HepG2 (cell line): ENCODE data around the gene GPSM1. TPM values are rescaled to one million over a fixed set of nuclear protein-coding genes. Genes with fewer than 3 reads are reported as not detected.

Experiments
- CBX2 ChIP-seq, 2 experiments: fragments of 200-600 bp in 1 of 2; sonication (generic); formaldehyde crosslinking in 1 of 2; IDR thresholded peaks; 2 replicates each; pipeline versions ENCODE4 v1.7.0 to v1.8.1; 2018 to 2022; ENCODE audit warnings: low read depth in 2 of 2, low read length in 1 of 2, mild to moderate bottlenecking in 1 of 2, missing genetic modification reagents in 1 of 2
- DZIP1 ChIP-seq: sonication (generic); formaldehyde crosslinking; IDR thresholded peaks from 2 replicates; pipeline ENCODE4 v1.5.0; 2020; ENCODE audit warnings: mild to moderate bottlenecking, missing genetic modification reagents
- ELF1 ChIP-seq: sonication (generic); formaldehyde crosslinking; IDR thresholded peaks from 2 replicates; pipeline ENCODE4 v1.4.0; 2020; ENCODE audit warnings: missing genetic modification reagents
- NR0B2 ChIP-seq: sonication (generic); formaldehyde crosslinking; IDR thresholded peaks from 2 replicates; pipeline ENCODE4 v1.4.0; 2020; ENCODE audit warnings: mild to moderate bottlenecking, missing genetic modification reagents
- POLR2AphosphoS5 ChIP-seq: IDR thresholded peaks from 2 replicates; pipeline ENCODE4 v1.6.1; 2012; ENCODE audit warnings: low read depth, low read length
- ZNF260 ChIP-seq: sonication (generic); formaldehyde crosslinking; IDR thresholded peaks from 2 replicates; pipeline ENCODE4 v1.4.0; 2020; ENCODE audit warnings: missing genetic modification reagents, low read depth, mild to moderate bottlenecking, borderline replicate concordance
- polyA plus RNA-seq, 8 experiments: library from polyadenylated mRNA; depleted of rRNA in 3 of 8; stranded (reverse) in 7 of 8; unstranded in 1 of 8; fragments of >200 nt; fragmentation: Illumina TruSeq in 4 of 8; extraction: Trizol in 4 of 8; gene quantifications; 2 replicates each; pipeline versions ENCODE4 v1.2.1 to v1.2.3, GENCODE V29; 2011 to 2016; ENCODE audit warnings: low read depth in 4 of 8, missing spikeins in 1 of 8, mixed read lengths in 1 of 8; ENCODE audit not compliant: insufficient read depth in 1 of 8
- total RNA-seq, 5 experiments: library from RNA; depleted of rRNA; stranded (reverse); fragments of >200 nt; fragmentation: Illumina TruSeq; extraction: Trizol; gene quantifications; 2 replicates each; pipeline ENCODE4 v1.2.3, GENCODE V29; 2016; ENCODE audit warnings: low read depth in 1 of 5
- TF ChIP-seq, protein P1 (sequence below): sonication (generic); formaldehyde crosslinking; IDR thresholded peaks from 2 replicates; pipeline ENCODE4 v1.4.0; 2020; ENCODE audit warnings: missing genetic modification reagents, borderline replicate concordance
- TF ChIP-seq, protein P2 (sequence below), 2 experiments: fragments of 450-650 bp in 1 of 2; sonication (generic) in 1 of 2; formaldehyde crosslinking in 1 of 2; IDR thresholded peaks; 2 replicates each; pipeline versions ENCODE4 v1.6.1 to v1.8.0; 2016 to 2022; ENCODE audit warnings: antibody characterized with exemption in 1 of 2, mild to moderate bottlenecking in 1 of 2, missing genetic modification reagents in 1 of 2

The GPSM1 gene
- total and polyA plus RNA-seq, 2 of the 13 experiments (the other 11 are each of a cell fraction or from before 2014, with no cell fraction given): 1.0 to 2.4 TPM

DNA sequence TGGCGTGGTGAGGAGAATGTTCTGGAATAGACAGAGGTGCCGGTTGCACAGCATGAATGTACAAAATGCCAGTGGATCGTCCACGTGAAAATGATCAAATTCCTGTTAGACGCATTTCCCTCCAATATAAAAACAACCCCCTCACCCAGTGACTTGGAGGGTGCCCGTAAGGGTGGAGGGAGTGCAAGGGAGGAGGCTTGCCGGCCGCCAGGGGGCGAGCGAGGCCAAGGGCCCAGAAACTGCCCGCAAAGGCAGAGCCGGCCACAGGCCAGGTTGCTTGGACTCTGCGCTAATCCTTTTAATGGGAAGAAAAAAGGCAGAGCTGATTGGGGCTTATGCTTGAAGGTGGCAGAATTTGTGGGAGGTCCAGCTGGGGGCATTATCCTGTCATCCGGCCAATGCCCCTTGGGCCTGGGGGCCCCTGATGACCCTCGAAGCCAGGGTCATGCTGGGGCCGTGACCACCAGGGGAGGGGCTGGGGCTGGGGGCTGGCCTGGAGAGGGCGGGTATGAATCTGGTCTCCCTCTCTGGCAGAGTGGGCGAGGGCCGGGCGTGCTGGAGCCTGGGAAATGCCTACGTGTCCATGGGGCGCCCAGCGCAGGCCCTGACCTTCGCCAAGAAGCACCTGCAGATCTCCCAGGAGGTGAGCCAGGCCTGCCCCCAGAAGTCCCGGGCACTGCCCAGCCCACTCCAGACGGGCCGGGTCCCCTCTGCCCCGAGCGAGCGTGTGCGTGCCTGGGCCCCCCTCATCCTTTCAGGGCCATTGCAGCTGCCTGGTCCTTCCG, 12.0 kb downstream of the GPSM1 start (continued):
- TF ChIP-seq DZIP1 (CRISPR knock-in tag) (no peak), CBX2 (IDR thresholded peaks at IDR 0.05; ENCODE audit: low read depth, low read length) (no peak), CBX2 (CRISPR knock-in tag; IDR thresholded peaks at IDR 0.05; ENCODE audit: low read depth) (no peak), ZNF260 (CRISPR knock-in tag) (no peak), NR0B2 (CRISPR knock-in tag) (0 out of 2 replicates have a peak, but pooled peaks have one; percentile 29), ELF1 (CRISPR knock-in tag) (0 out of 2 replicates have a peak, but pooled peaks have one; percentile 49), POLR2AphosphoS5 (no peak)
- TF ChIP-seq, protein P1, sequence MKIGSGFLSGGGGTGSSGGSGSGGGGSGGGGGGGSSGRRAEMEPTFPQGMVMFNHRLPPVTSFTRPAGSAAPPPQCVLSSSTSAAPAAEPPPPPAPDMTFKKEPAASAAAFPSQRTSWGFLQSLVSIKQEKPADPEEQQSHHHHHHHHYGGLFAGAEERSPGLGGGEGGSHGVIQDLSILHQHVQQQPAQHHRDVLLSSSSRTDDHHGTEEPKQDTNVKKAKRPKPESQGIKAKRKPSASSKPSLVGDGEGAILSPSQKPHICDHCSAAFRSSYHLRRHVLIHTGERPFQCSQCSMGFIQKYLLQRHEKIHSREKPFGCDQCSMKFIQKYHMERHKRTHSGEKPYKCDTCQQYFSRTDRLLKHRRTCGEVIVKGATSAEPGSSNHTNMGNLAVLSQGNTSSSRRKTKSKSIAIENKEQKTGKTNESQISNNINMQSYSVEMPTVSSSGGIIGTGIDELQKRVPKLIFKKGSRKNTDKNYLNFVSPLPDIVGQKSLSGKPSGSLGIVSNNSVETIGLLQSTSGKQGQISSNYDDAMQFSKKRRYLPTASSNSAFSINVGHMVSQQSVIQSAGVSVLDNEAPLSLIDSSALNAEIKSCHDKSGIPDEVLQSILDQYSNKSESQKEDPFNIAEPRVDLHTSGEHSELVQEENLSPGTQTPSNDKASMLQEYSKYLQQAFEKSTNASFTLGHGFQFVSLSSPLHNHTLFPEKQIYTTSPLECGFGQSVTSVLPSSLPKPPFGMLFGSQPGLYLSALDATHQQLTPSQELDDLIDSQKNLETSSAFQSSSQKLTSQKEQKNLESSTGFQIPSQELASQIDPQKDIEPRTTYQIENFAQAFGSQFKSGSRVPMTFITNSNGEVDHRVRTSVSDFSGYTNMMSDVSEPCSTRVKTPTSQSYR (CRISPR knock-in tag): no peak
- TF ChIP-seq, protein P2, sequence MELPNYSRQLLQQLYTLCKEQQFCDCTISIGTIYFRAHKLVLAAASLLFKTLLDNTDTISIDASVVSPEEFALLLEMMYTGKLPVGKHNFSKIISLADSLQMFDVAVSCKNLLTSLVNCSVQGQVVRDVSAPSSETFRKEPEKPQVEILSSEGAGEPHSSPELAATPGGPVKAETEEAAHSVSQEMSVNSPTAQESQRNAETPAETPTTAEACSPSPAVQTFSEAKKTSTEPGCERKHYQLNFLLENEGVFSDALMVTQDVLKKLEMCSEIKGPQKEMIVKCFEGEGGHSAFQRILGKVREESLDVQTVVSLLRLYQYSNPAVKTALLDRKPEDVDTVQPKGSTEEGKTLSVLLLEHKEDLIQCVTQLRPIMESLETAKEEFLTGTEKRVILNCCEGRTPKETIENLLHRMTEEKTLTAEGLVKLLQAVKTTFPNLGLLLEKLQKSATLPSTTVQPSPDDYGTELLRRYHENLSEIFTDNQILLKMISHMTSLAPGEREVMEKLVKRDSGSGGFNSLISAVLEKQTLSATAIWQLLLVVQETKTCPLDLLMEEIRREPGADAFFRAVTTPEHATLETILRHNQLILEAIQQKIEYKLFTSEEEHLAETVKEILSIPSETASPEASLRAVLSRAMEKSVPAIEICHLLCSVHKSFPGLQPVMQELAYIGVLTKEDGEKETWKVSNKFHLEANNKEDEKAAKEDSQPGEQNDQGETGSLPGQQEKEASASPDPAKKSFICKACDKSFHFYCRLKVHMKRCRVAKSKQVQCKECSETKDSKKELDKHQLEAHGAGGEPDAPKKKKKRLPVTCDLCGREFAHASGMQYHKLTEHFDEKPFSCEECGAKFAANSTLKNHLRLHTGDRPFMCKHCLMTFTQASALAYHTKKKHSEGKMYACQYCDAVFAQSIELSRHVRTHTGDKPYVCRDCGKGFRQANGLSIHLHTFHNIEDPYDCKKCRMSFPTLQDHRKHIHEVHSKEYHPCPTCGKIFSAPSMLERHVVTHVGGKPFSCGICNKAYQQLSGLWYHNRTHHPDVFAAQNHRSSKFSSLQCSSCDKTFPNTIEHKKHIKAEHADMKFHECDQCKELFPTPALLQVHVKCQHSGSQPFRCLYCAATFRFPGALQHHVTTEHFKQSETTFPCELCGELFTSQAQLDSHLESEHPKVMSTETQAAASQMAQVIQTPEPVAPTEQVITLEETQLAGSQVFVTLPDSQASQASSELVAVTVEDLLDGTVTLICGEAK (IDR thresholded peaks at IDR 0.05): no peak
- TF ChIP-seq, protein P2 (CRISPR knock-in tag; IDR thresholded peaks at IDR 0.05): no peak
